Adrenal gland (tissue), 5 donors: ENCODE measurements around the gene IFI35.

Experiments used
- CTCF ChIP-seq, 6 experiments: fragments of 450-650 bp in 4 of 6; fragments of 200-600 bp in 2 of 6; sonication (generic) in 1 of 6; IDR thresholded peaks; 1 replicate in 5 of 6; 2 replicates in 1 of 6; pipeline versions ENCODE4 v1.5.1 to v1.8.0; 2016 to 2021; ENCODE audit warnings: antibody characterized with exemption in 6 of 6, mild to moderate bottlenecking in 2 of 6, moderate library complexity in 1 of 6
- POLR2A ChIP-seq, 2 donors: fragments of 450-650 bp; IDR thresholded peaks; one replicate each; pipeline ENCODE4 v1.6.1; 2017; ENCODE audit warnings: antibody characterized with exemption in 2 of 2, mild to moderate bottlenecking in 2 of 2, moderate library complexity in 1 of 2
- donor health status: DM: no; HTN: no; CAD: no.

- TF ChIP-seq POLR2A (IDR thresholded peaks at IDR 0.05) (peak; percentile 44 to 89), CTCF (IDR thresholded peaks at IDR 0.05) (peak; percentile 90 to 97 (median 95))
Observed at GRCh38 chr17:42997984-42998938, 8.3 kb upstream of the IFI35 start, which contains the start of gene RPL27.
